GM12878 (cell line): ENCODE measurements around the gene ZNF547. TPM values are rescaled to one million over a fixed set of nuclear protein-coding genes. Genes with fewer than 3 reads are reported as not detected.

ENCODE experiments used
- CEBPZ ChIP-seq: fragments of 150-350 bp; IDR thresholded peaks from 2 replicates; pipeline ENCODE4 v1.6.1; 2016; ENCODE audit warnings: low read depth, low read length
- ELK1 ChIP-seq: IDR thresholded peaks from 2 replicates; pipeline ENCODE4 v1.6.1; 2012; ENCODE audit warnings: low read depth, low read length, improper control_type of control experiment
- RAD21 ChIP-seq: IDR thresholded peaks from 2 replicates; pipeline ENCODE4 v1.6.1; 2011; ENCODE audit warnings: mild to moderate bottlenecking, low read depth, low read length, moderate library complexity; ENCODE audit not compliant: insufficient read depth
- TARDBP ChIP-seq: IDR thresholded peaks from 2 replicates; pipeline ENCODE4 v1.6.1; 2016; ENCODE audit warnings: borderline replicate concordance
- USF1 ChIP-seq: IDR thresholded peaks from 2 replicates; pipeline ENCODE4 v1.6.1; 2011; ENCODE audit warnings: borderline replicate concordance, low read depth, mild to moderate bottlenecking, moderate library complexity, mixed read lengths, low read length; ENCODE audit not compliant: insufficient read depth; ENCODE audit errors: extremely low read length
- ZBTB33 ChIP-seq: fragments of 450-650 bp; IDR thresholded peaks from 2 replicates; pipeline ENCODE4 v1.6.1; 2017; ENCODE audit warnings: mild to moderate bottlenecking
- ZBTB40 ChIP-seq: fragments of 450-650 bp; IDR thresholded peaks from 2 replicates; pipeline ENCODE4 v1.6.1; 2016; ENCODE audit warnings: mild to moderate bottlenecking, moderate library complexity, borderline replicate concordance
- polyA plus RNA-seq, 11 experiments: library from polyadenylated mRNA; depleted of rRNA in 4 of 11; unstranded in 6 of 11; stranded (reverse) in 5 of 11; fragments of >200 nt; fragmentation: Nextera tagmentation in 4 of 11; fragmentation: Illumina TruSeq in 1 of 11; extraction: Ambion mirVana in 4 of 11; extraction: Trizol in 1 of 11; gene quantifications; 1 replicate in 1 of 11; 2 replicates in 10 of 11; pipeline versions ENCODE4 v1.2.1 to v1.2.3, GENCODE V29; 2011 to 2016; ENCODE audit warnings: inconsistent platforms in 2 of 11, missing spikeins in 2 of 11, low read depth in 1 of 11
- total RNA-seq, 4 experiments: library from RNA; depleted of rRNA in 3 of 4; stranded (reverse); fragments of >200 nt in 3 of 4; fragmentation: Illumina TruSeq in 1 of 4; extraction: Trizol in 1 of 4; gene quantifications; 2 replicates each; pipeline versions ENCODE4 v1.2.1 to v1.2.3, GENCODE V29; 2013 to 2021

The ZNF547 gene
- total and polyA plus RNA-seq, 10 of the 15 experiments (the other 5 are each of a cell fraction or from before 2014, with no cell fraction given) = 2.3 to 6.0 (median 3.3) TPM

GRCh38 chr19:57319869-57320179 is 43.5 kb upstream of the ZNF547 start (continued):
- TF ChIP-seq ZBTB40 = no peak
- TF ChIP-seq ELK1 = no peak
- TF ChIP-seq TARDBP = no peak
- TF ChIP-seq USF1 = no peak
- no peak for TF ChIP-seq CEBPZ
- TF ChIP-seq ZBTB33 = no peak
- TF ChIP-seq RAD21 = no peak
